H9 (cell line): ENCODE measurements around the gene CFI. TPM values are rescaled to one million over a fixed set of nuclear protein-coding genes. Genes with fewer than 3 reads are reported as not detected.

Experiments used
- DNase-seq: peaks from one replicate; pipeline ENCODE4 v3.0.0-alpha.2; 2017
- H2AFZ ChIP-seq: one replicate; pipeline ENCODE4 v1.6.1; 2013; ENCODE audit warnings: mild to moderate bottlenecking, low read length, control low read depth, moderate library complexity
- H2AK5ac ChIP-seq: 2 replicates; pipeline ENCODE4 v1.6.1; 2013; ENCODE audit warnings: low read length, control low read depth, mixed read lengths; ENCODE audit not compliant: insufficient read length
- H2BK120ac ChIP-seq: one replicate; pipeline ENCODE4 v1.6.1; 2013; ENCODE audit warnings: low read depth, mild to moderate bottlenecking, low read length, control low read depth, inconsistent platforms; ENCODE audit not compliant: poor library complexity, severe bottlenecking
- H2BK12ac ChIP-seq: 2 replicates; pipeline ENCODE4 v1.6.1; 2013; ENCODE audit warnings: low read length, control low read depth, mixed read lengths, low read depth; ENCODE audit not compliant: insufficient read length
- H2BK15ac ChIP-seq: 2 replicates; pipeline ENCODE4 v1.6.1; 2013; ENCODE audit warnings: low read depth, low read length, control low read depth
- H2BK20ac ChIP-seq: one replicate; pipeline ENCODE4 v1.6.1; 2013; ENCODE audit warnings: low read depth, mild to moderate bottlenecking, low read length, control low read depth, inconsistent platforms; ENCODE audit not compliant: poor library complexity, severe bottlenecking
- H2BK5ac ChIP-seq: 2 replicates; pipeline ENCODE4 v1.6.1; 2013; ENCODE audit warnings: low read length, control low read depth, mixed read lengths; ENCODE audit not compliant: insufficient read length
- H3K14ac ChIP-seq: 2 replicates; pipeline ENCODE4 v1.6.1; 2013; ENCODE audit warnings: low read length, control low read depth; ENCODE audit not compliant: insufficient read depth
- H3K18ac ChIP-seq: 2 replicates; pipeline ENCODE4 v1.6.1; 2013; ENCODE audit warnings: low read depth, mild to moderate bottlenecking, mixed read lengths, low read length, control low read depth; ENCODE audit not compliant: insufficient read length
- H3K23ac ChIP-seq: 2 replicates; pipeline ENCODE4 v1.6.1; 2013; ENCODE audit warnings: low read length, control low read depth, mixed read lengths, low read depth; ENCODE audit not compliant: insufficient read length
- H3K23me2 ChIP-seq: 2 replicates; pipeline ENCODE4 v1.6.1; 2013; ENCODE audit warnings: low read depth, mild to moderate bottlenecking, mixed read lengths, low read length, control low read depth; ENCODE audit not compliant: insufficient read length, poor library complexity, severe bottlenecking
- H3K27ac ChIP-seq: 2 replicates; pipeline ENCODE4 v1.5.1; 2013; ENCODE audit warnings: low read length, control low read depth, mixed read lengths, low read depth; ENCODE audit not compliant: insufficient read length
- H3K27me3 ChIP-seq: 2 replicates; pipeline ENCODE4 v1.6.1; 2013; ENCODE audit warnings: low read length, control low read depth, inconsistent platforms; ENCODE audit not compliant: insufficient read depth
- H3K4ac ChIP-seq: 2 replicates; pipeline ENCODE4 v1.6.1; 2013; ENCODE audit warnings: low read depth, mild to moderate bottlenecking, control low read depth, inconsistent platforms, low read length, moderate library complexity
- H3K4me1 ChIP-seq: 2 replicates; pipeline ENCODE4 v1.6.1; 2013; ENCODE audit warnings: low read length, control low read depth, inconsistent platforms; ENCODE audit not compliant: insufficient read depth
- H3K4me2 ChIP-seq: 2 replicates; pipeline ENCODE4 v1.6.1; 2013; ENCODE audit warnings: low read length, control low read depth, mixed read lengths; ENCODE audit not compliant: insufficient read length, insufficient read depth
- H3K56ac ChIP-seq: 2 replicates; pipeline ENCODE4 v1.6.1; 2013; ENCODE audit warnings: low read depth, mild to moderate bottlenecking, mixed read lengths, low read length, control low read depth; ENCODE audit not compliant: insufficient read length
- H3K79me1 ChIP-seq: 2 replicates; pipeline ENCODE4 v1.6.1; 2013; ENCODE audit warnings: low read depth, mild to moderate bottlenecking, moderate library complexity, low read length, control low read depth, inconsistent platforms; ENCODE audit not compliant: insufficient read depth, poor library complexity, severe bottlenecking
- H3K79me2 ChIP-seq: 2 replicates; pipeline ENCODE4 v1.6.1; 2013; ENCODE audit warnings: low read length, control low read depth, inconsistent platforms; ENCODE audit not compliant: insufficient read depth
- H3K9ac ChIP-seq: 2 replicates; pipeline ENCODE4 v1.6.1; 2013; ENCODE audit warnings: low read length, control low read depth, mixed read lengths; ENCODE audit not compliant: insufficient read length; ENCODE audit errors: extremely low read depth
- H3K9me3 ChIP-seq: one replicate; pipeline ENCODE4 v1.6.1; 2013; ENCODE audit warnings: low read depth, low read length, inconsistent platforms; ENCODE audit not compliant: control insufficient read depth
- H3T11ph ChIP-seq: one replicate; pipeline ENCODE4 v1.6.1; 2013; ENCODE audit warnings: mild to moderate bottlenecking, low read length, control low read depth, inconsistent platforms
- H4K20me1 ChIP-seq: one replicate; pipeline ENCODE4 v1.6.1; 2013; ENCODE audit not compliant: control insufficient read depth, insufficient read length, insufficient read depth
- H4K5ac ChIP-seq: 2 replicates; pipeline ENCODE4 v1.6.1; 2013; ENCODE audit warnings: low read depth, mild to moderate bottlenecking, mixed read lengths, low read length, control low read depth; ENCODE audit not compliant: insufficient read length
- H4K8ac ChIP-seq: replicated peaks from 2 replicates; pipeline ENCODE4 v1.6.1; 2013; ENCODE audit warnings: low read length, control low read depth, mixed read lengths, low read depth; ENCODE audit not compliant: insufficient read length
- H4K91ac ChIP-seq: 2 replicates; pipeline ENCODE4 v1.6.1; 2013; ENCODE audit warnings: low read depth, mild to moderate bottlenecking, moderate library complexity, mixed read lengths, low read length, control low read depth; ENCODE audit not compliant: insufficient read length
- H3K27ac Mint-ChIP-seq, 3 experiments: 2 replicates in 2 of 3; 3 replicates in 1 of 3; pipeline ENCODE4 v1.8.0; 2020 to 2021; ENCODE audit warnings: mixed read lengths in 3 of 3, mild to moderate bottlenecking in 1 of 3, moderate library complexity in 1 of 3
- H3K27me3 Mint-ChIP-seq: 2 replicates; pipeline ENCODE4 v1.8.0; 2021; ENCODE audit warnings: low read depth, mild to moderate bottlenecking, moderate library complexity, mixed read lengths
- H3K36me3 Mint-ChIP-seq, 3 experiments: 2 replicates in 2 of 3; 3 replicates in 1 of 3; pipeline ENCODE4 v1.8.0; 2020 to 2021; ENCODE audit warnings: low read depth in 3 of 3, mixed read lengths in 3 of 3; ENCODE audit not compliant: insufficient read depth in 1 of 3
- H3K4me1 Mint-ChIP-seq, 2 experiments: 2 replicates each; pipeline ENCODE4 v1.8.0; 2020; ENCODE audit warnings: mixed read lengths in 2 of 2
- H3K4me3 Mint-ChIP-seq, 2 experiments: 2 replicates in 1 of 2; 3 replicates in 1 of 2; pipeline ENCODE4 v1.8.0; 2020 to 2021; ENCODE audit warnings: mild to moderate bottlenecking in 2 of 2, mixed read lengths in 2 of 2, moderate library complexity in 1 of 2
- H3K9me3 Mint-ChIP-seq, 2 experiments: 2 replicates in 1 of 2; 3 replicates in 1 of 2; pipeline ENCODE4 v1.8.0; 2020; ENCODE audit warnings: mild to moderate bottlenecking in 2 of 2, mixed read lengths in 2 of 2, moderate library complexity in 1 of 2
- CTCF ChIP-seq: fragments of 200-600 bp; sonication (generic); conservative IDR thresholded peaks from 3 replicates; pipeline ENCODE4 v1.8.0; 2021; ENCODE audit warnings: antibody characterized with exemption, mild to moderate bottlenecking
- total RNA-seq: library from RNA; stranded (reverse); gene quantifications from 2 replicates; pipeline ENCODE4 v1.2.1, GENCODE V29; 2021

CFI gene
- total RNA-seq, 1 experiment from 2014 or later = not detected

- Histone ChIP-seq H4K5ac (no peak overlapping the region), H3K4ac (no peak overlapping the region), H2BK15ac (no peak overlapping the region), H2BK20ac (no peak overlapping the region), H3K27me3 (no peaks in the 10 kb centered on the region), H3K23me2 (no peaks in the 10 kb centered on the region), H2BK12ac (no peak overlapping the region), H3K9me3 (no peaks in the 10 kb centered on the region), H3K79me1 (peaks cover 2% of the 10 kb centered on the region), H3K14ac (no peak overlapping the region), H3K18ac (no peak overlapping the region), H3K23ac (no peak overlapping the region), H3K9ac (no peak overlapping the region), H3K4me2 (no peak overlapping the region), H2BK5ac (no peak overlapping the region), H4K91ac (no peak overlapping the region), H4K8ac (no peak overlapping the region), H3K4me1 (no peaks in the 10 kb centered on the region), H3K27ac (no peak overlapping the region), H3K79me2 (peaks cover 17% of the 10 kb centered on the region; the same call in 1 of the 2 replicates), H3T11ph (no peak overlapping the region), H4K20me1 (no peaks in the 10 kb centered on the region), H2AK5ac (no peak overlapping the region), H2BK120ac (no peak overlapping the region), H2AFZ (no peak overlapping the region), H3K56ac (no peak overlapping the region)
- no peak overlapping the region for H3K4me3 Mint-ChIP-seq
- TF ChIP-seq CTCF = no peak
- H3K9me3 Mint-ChIP-seq = no peaks in the 10 kb centered on the region
- peaks cover 13 to 31% (median 25%) of the 10 kb centered on the region in 3 experiments; a peak in 6 of 7 replicates for H3K36me3 Mint-ChIP-seq
- H3K4me1 Mint-ChIP-seq = 0 out of 4 replicates have a peak, but pooled peaks cover 0 to 2% of the 10 kb centered on the region in 2 experiments
- no peaks in the 10 kb centered on the region for H3K27me3 Mint-ChIP-seq
- no peak for DNase-seq
- no peak overlapping the region for H3K27ac Mint-ChIP-seq
These were observed 79.4 kb downstream of the CFI start for GRCh38 chr4:109722357-109722756.
